Stimulated activated CD8-positive, alpha-beta memory T cell treated with anti-CD3 and anti-CD28 coated beads, Interleukin-7, amount 100 ng/mL, for 4 hours (primary cell): ENCODE data around the gene PHKB.
"Not testable (repeated sequence)": the region's sequence is repeated elsewhere in the genome, so short reads cannot be mapped to it uniquely, and the experiment has no call there.

Source experiments
- DNase-seq, 2 donors: peaks; one replicate each; pipeline ENCODE4 v3.0.0-alpha.2; 2020; ENCODE audit warnings: low read depth in 2 of 2

Gene PHKB

DNA sequence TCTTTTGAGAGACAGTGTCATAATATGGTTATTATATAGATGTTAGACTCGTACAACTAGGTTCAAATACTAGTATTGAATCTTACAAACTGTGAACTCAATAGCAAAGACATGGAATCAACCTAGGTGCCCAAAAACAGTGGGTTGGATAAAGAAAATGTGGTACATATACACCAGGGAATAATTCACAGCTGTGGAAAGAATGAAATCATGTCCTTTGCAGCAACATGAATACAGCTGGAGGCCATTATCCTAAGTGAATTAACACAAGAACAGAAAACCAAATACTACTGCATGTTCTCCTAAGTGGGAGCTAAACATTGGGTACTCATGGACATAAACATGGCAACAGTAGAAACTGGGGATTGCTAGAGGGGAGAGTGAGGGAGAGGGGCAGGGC lies 8.1 kb downstream of the PHKB start:
- DNase-seq: no peak

DNA sequence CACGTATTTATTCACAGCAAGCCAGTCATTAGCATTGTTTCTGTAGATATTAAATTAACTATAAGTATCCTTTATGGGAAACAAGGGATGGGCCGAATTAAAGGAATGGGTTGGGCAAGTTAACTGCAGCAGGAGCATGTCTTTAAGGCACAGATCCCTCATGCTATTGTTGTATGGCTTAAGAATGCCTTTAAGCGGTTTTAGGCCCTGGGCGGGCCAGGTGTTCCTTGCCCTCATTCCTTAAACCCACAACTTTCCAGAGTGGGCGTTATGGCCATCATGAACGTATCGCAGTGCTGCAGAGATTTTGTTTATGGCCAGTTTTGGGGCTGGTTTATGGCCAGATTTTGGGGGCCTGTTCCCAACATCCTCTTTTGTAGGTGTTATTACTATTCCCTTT lies 9.1 kb downstream of the PHKB start:
- no peak for DNase-seq

- no peak for DNase-seq
Measured at GRCh38 chr16:47470810-47471209, 9.7 kb downstream of the PHKB start.

DNA sequence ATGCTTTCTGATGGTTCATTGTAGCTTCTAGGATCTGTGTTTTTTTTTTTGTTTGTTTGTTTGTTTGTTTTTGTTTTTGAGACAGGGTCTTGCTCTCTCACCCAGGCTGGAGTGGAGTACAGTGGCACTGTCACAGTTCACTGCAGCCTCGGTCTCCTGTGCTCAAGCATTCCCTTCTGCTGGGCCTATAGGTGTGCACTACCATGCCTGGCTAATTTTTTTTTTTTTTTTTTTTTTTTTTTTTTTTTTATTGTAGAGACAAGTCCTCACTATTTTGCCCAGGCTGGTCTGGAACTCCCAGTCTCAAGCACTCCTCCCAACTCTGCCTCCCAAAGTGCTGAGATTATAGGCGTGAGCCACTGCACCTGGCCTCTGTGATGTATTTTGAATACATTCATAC lies 11.9 kb downstream of the PHKB start:
- not testable (repeated sequence) for DNase-seq

DNA sequence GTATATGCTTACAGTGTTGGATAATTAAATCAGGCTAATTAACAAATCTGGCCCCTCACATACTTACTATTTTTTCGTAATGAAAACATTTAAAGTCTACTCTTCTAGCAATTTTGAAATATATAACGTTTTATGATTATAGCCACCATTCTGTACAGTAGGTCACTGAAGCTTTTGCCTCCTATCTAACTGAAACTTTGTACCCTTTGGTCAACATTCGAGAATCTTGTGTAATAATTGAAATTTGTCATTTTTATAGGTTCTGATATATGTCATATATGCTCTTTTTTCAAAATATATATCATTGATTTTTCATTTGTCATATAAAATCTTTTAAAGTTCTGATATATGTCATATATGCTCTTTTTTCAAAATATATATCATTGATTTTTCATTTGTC lies 12.7 kb downstream of the PHKB start:
- DNase-seq: no peak

- no peak for DNase-seq
Measured at GRCh38 chr16:47475786-47476185, 14.7 kb downstream of the PHKB start.

GRCh38 chr16:47476654-47477345 lies 15.7 kb downstream of the PHKB start:
- DNase-seq: no peak

DNA sequence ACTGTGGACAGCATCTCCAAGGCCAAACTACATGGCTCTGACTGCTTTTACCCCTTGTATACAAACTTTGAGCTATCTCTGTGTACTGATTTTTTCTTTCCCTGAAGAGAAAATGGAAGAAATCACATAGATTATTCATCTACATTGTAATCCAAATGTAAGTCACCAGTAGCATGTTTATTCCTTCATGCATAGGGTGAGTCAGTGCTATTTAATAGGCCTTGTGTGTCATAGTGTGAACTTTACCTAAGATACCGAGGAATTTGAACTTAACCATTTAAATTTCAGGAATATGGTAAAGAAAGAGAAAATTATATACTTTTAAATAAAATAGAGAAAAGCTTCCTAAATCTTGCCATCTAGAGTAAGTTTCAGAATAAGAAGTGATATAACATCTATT lies 16.5 kb downstream of the PHKB start:
- no peak for DNase-seq

GRCh38 chr16:47480410-47480809 lies 19.3 kb downstream of the PHKB start:
- no peak for DNase-seq

DNA sequence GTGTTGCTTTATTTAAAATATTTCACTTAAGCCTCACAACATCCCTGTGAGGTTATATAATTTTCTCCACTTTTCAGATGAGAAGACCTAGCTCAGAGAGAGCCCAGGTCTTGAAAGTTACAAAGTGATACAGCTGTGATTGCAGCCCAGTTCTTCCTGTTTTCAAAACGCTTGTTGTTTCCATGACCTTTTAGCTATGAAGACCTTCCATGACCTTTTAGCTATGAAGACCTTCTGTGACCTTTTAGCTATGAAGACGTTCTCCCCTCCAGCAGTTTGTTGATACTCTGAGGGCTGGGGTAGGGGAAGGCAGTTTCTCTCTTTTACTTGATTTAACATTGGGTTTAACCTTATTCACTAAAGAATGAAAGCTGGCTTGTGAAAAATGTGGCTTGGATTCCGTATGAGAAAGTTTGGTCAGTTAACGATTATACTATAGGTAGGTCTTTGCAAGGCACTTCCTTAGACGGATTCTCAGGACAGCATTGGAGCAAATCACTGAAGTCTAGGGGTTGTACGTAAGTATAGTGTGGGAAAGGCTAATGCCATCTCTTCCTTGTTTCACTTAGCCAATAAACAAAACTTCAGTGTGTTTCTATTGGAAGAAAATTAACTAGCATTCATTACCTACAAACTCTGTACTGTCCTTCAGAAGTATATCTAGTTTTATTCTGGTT lies 20.7 kb downstream of the PHKB start:
- DNase-seq: no peak

DNA sequence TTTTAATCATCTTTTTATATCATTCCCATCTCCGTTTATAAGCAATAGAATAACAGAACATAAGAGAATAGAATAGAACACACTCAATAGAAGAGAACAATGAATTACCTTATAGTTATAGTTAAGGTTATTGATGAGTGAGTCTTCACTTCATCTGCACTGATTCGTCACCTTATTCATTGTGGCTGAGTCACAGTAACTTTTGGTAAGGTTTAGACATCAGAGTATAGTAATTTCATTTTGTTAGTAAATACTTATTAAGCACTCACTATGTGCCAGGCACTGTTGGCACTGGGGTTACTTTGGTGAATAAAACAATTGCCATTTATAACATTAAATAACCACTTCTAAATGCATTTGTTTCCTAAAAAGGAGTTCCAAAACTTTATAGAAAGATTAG lies 22.5 kb downstream of the PHKB start:
- DNase-seq: no peak

DNA sequence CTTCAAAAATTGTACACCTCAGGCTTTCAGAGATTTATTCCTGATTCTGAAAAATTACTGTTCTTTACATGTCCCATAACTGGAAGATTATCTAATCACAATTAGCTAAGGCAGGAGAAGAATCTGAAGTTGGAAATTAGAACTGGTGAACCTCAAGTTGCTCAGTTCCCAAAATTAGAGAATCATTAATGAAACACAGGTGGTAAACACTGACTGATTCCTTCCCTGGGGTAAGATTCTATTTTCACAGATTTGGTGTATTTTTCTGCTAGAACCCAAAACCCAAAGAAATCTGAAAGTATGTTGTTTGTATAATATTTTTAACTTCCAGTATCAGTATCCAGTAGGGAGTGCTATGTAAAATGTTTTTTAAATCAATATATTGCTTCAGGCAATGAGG lies 25.7 kb downstream of the PHKB start:
- no peak for DNase-seq

DNA sequence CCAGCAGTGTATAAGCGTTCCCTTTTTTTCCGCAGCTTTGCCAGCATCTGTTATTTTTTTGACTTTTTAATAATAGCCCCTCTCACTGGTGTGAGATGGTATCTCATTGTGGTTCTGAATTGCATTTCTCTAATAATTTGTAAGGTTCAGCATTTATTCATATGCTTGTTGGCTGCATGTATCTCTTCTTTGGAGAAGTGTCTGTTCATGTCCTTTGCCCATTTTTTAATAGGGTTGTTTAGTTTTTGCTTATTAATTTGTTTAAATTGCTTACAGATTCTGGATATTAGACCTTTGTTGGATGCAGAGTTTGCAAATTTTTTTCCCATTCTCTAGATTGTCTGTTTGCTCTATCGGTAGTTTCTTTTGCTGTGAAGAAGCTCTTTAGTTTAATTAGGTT lies 26.9 kb downstream of the PHKB start:
- DNase-seq: no peak

GRCh38 chr16:47490471-47490870 lies 29.3 kb downstream of the PHKB start:
- no peak for DNase-seq

DNA sequence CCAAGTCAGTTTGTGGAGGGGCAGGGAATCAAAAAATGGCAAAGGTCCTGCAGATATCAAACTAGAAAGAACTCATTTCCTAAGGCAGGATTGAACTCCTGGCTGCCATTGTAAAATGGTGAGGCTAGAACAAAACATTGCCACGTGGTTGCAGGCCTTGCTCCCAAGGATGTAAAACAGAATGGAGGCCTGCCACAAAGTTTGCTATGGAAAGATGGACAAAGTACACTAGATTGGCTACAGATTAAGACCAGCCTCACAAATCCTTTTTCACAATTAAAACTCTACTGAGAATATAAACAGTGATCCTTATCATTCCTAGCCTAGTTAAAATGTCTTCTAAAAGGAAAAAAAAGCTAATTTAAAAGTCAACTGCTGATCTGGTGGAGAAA lies 30.9 kb downstream of the PHKB start:
- DNase-seq: no peak

DNA sequence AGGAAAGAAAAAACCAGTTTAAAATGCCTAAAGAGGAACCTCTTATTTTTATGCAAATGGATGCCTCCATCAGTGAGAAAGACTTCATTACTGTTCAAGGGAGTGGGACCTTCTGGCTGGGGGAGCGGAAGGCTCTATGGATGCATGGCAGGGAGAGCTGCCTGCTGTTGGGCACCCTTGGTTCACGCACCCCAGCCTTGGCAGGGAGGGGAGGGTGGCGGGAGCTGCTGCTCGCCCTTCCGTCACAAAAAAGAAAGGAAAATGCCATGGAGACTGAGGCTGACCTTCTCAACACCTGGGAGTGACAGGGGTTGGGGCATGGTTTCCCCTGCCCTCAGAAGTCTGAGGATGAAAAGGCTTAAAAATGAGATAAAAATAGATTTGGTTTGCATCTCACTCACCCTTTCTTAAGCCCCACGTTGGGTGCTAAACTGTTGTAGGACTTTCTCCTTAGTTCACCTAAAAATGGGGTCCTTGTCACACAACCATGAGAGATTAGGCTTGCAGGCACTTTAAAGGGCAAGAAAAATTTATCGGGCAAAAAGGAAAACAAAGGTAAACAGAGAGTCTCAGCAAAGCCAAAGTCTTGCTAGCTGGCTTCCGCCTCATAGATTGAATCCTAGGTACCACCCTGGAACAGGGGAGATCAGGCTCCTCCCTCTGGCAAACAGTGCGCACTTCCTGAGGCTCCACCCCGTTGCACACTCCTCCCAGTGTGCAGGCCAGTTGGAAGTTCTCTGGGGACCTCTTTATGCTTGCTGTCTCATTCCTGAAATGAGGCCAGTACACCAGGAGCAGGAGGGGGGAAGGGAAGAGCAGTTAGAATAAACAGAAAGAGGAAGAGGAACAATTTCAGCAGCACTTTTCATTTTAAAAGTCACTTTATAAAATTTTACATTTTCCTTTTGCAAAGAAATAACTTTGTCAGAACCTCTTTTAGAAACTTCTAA lies 31.6 kb downstream of the PHKB start:
- no peak for DNase-seq

DNA sequence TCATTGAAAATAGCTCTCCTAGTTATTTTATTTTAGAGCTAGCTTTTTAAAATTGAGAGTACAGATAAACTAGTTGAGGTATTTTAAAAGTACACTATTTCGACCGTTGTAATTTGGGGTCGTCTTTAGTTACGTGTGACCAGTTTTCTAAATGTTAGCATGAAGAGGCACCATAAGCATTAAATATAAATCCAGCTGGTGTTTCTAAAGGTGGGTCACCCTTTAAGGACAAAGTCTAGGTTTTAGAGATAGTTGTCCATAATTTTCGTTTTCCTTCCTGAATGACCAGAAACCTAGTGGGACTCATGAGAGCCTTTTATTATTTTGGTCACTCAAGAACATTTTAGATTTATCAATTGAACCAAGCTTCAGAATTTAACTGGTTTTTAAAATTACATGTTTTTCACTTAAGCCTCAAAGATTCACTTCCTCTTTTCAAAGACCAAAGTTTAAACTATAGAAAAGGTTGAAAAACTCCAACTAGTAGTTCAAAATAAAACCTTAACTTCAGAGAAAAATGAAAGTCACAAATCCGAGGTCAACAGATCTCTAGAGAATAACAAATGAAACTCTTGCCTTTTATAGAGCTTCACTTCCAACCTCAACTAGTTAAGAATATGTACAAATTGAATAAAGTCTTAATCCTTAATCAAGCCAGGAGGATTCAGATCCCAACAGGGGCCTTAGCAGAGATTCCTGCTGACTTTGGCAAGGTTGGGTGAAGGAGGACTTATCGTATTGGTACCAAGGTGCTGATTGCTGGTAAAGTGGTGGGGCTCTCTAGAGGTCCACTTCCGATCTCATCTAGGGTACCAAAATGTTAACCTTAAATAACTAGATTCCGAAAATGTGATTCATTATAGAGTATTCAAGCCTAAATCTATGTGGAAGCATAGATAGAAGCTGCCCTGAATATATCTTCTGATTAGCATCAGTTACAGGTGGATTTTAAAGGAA lies 32.5 kb downstream of the PHKB start:
- no peak for DNase-seq

- no peak for DNase-seq
Measured at GRCh38 chr16:47499080-47499699, 38.1 kb downstream of the PHKB start.

DNA sequence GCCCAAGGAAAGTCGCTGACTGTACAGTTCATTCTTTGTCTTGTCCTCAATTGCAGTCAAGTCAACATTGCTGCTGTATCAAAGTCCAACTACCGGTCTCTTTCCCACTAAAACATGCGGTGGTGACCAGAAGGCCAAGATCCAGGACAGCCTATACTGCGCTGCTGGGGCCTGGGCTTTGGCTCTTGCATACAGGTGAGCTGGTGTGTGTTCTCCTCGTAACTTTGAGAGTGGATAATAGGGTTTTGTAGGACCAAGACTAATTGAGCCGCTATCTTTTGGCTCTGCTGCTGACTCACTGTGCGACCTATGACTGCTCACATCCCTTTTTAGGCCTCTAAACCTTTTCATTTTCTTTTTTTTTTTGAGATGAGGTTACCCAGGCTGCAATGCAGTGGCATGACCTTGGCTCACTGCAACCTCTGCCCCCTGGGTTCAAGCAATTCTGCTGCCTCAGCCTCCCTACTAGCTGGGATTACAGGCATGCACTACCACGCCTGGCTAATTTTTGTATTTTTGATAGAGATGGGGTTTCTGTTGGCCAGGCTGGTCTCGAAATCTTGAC lies 38.7 kb downstream of the PHKB start:
- no peak for DNase-seq

DNA sequence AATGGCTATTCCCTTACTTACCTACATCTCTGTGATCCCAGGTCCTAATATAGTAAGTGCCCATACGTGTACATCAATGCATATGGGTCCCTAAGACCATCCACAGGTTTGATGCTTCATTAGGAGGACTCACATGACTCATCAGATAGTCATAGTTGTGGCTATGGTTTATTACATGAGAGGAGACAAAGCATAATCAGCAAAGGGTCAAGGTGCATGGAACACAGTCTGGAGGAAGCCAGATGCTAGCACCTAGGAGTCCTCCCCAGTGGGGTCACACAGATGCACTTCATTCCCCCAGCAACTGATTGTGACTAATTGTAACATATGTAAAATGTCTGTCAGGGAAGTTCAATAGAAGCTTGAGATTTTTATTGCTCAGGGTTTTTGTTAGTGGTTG lies 42.8 kb downstream of the PHKB start:
- no peak for DNase-seq

DNA sequence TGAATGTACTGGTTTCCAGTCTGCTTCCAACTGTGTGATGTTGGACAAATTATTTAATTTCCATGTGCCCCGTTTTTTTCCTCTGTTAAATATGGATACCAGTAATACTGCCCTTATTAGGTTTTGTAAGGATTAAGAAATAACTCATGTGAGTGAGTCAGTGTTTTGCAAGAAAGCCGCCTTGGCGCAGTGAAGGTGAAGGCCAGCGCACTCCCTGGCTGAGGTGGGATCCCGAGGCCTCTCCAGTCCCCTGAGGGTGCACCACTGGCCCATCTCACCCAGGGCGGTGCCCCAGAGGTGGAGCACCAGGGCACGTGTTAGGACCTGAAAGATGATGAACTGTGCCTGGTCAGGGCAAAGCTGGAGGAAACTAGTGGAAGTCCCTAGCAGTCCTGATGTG lies 43.5 kb downstream of the PHKB start:
- DNase-seq: no peak
